ENCODE measurements around the gene WDR7.

WDR7 gene

GRCh38 chr18:56926734-56927133, 275.6 kb downstream of the WDR7 start:
- no peak overlapping the region for H3K4me3 ChIP-seq (ENCODE audit: low read length)

GRCh38 chr18:56927786-56928185, 276.6 kb downstream of the WDR7 start:
- H3K4me2 ChIP-seq (ENCODE audit: low read depth, low read length), result no peak overlapping the region

More at GRCh38 chr18:56926734-56927133, 275.6 kb downstream of the WDR7 start:
- Histone ChIP-seq H3K9me3 (replicated peaks; ENCODE audit: insufficient read depth, low read length) (no peaks in the 10 kb centered on the region), H3K9me2 (replicated peaks; ENCODE audit: insufficient read depth, low read length) (no peaks in the 10 kb centered on the region), H3K4me2 (ENCODE audit: low read depth, low read length) (no peak overlapping the region), H3K4me1 (ENCODE audit: low read length) (no peaks in the 10 kb centered on the region), H2AFZ (ENCODE audit: low read length) (no peak overlapping the region), H3K36me3 (replicated peaks; ENCODE audit: insufficient read depth, low read length) (no peaks in the 10 kb centered on the region), H3K27me3 (replicated peaks; ENCODE audit: insufficient read depth, low read length) (no peaks in the 10 kb centered on the region), H3F3A (ENCODE audit: insufficient read depth, low read length) (no peaks in the 10 kb centered on the region), H3K9ac (ENCODE audit: low read length) (no peak overlapping the region), H4K20me1 (ENCODE audit: insufficient read depth, low read length) (no peaks in the 10 kb centered on the region), H3K79me2 (ENCODE audit: low read length) (no peaks in the 10 kb centered on the region), H3K27ac (ENCODE audit: low read length) (no peak overlapping the region)
- DNase-seq, result no peak
- no peak for TF ChIP-seq EZH2 (optimal IDR thresholded peaks at IDR 0.05; ENCODE audit: low read depth, low read length)
- TF ChIP-seq, protein P1, sequence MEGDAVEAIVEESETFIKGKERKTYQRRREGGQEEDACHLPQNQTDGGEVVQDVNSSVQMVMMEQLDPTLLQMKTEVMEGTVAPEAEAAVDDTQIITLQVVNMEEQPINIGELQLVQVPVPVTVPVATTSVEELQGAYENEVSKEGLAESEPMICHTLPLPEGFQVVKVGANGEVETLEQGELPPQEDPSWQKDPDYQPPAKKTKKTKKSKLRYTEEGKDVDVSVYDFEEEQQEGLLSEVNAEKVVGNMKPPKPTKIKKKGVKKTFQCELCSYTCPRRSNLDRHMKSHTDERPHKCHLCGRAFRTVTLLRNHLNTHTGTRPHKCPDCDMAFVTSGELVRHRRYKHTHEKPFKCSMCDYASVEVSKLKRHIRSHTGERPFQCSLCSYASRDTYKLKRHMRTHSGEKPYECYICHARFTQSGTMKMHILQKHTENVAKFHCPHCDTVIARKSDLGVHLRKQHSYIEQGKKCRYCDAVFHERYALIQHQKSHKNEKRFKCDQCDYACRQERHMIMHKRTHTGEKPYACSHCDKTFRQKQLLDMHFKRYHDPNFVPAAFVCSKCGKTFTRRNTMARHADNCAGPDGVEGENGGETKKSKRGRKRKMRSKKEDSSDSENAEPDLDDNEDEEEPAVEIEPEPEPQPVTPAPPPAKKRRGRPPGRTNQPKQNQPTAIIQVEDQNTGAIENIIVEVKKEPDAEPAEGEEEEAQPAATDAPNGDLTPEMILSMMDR (IDR thresholded peaks at IDR 0.05; ENCODE audit: low read length), result no peak
- TF ChIP-seq EZH2phosphoT487 (IDR thresholded peaks at IDR 0.05; ENCODE audit: low read length), result no peak

GRCh38 chr18:56929886-56930285, 278.7 kb downstream of the WDR7 start:
- Histone ChIP-seq H3K9me2 (replicated peaks; ENCODE audit: insufficient read depth, low read length) (no peaks in the 10 kb centered on the region), H2AFZ (ENCODE audit: low read length) (no peak overlapping the region), H3K4me2 (ENCODE audit: low read depth, low read length) (no peak overlapping the region), H3K9ac (ENCODE audit: low read length) (no peak overlapping the region), H3K79me2 (ENCODE audit: low read length) (no peaks in the 10 kb centered on the region), H3K4me1 (ENCODE audit: low read length) (no peaks in the 10 kb centered on the region), H3K36me3 (replicated peaks; ENCODE audit: insufficient read depth, low read length) (no peaks in the 10 kb centered on the region), H3K27ac (ENCODE audit: low read length) (no peak overlapping the region), H3K4me3 (ENCODE audit: low read length) (no peak overlapping the region), H3K27me3 (replicated peaks; ENCODE audit: insufficient read depth, low read length) (no peaks in the 10 kb centered on the region), H3F3A (ENCODE audit: insufficient read depth, low read length) (no peaks in the 10 kb centered on the region), H3K9me3 (replicated peaks; ENCODE audit: insufficient read depth, low read length) (no peaks in the 10 kb centered on the region), H4K20me1 (ENCODE audit: insufficient read depth, low read length) (no peaks in the 10 kb centered on the region)
- TF ChIP-seq, protein P1 (IDR thresholded peaks at IDR 0.05; ENCODE audit: low read length), result no peak
- no peak for TF ChIP-seq EZH2phosphoT487 (IDR thresholded peaks at IDR 0.05; ENCODE audit: low read length)
- TF ChIP-seq EZH2 (optimal IDR thresholded peaks at IDR 0.05; ENCODE audit: low read depth, low read length), result no peak
- no peak for DNase-seq

More at GRCh38 chr18:56927786-56928185, 276.6 kb downstream of the WDR7 start:
- no peak overlapping the region for H2AFZ ChIP-seq (ENCODE audit: low read length)
- H3K4me1 ChIP-seq (ENCODE audit: low read length), result no peaks in the 10 kb centered on the region
- H3K4me3 ChIP-seq (ENCODE audit: low read length), result no peak overlapping the region
- no peaks in the 10 kb centered on the region for H3K9me2 ChIP-seq (replicated peaks; ENCODE audit: insufficient read depth, low read length)
- H4K20me1 ChIP-seq (ENCODE audit: insufficient read depth, low read length), result no peaks in the 10 kb centered on the region
- no peak overlapping the region for H3K27ac ChIP-seq (ENCODE audit: low read length)
- no peaks in the 10 kb centered on the region for H3F3A ChIP-seq (ENCODE audit: insufficient read depth, low read length)
- no peaks in the 10 kb centered on the region for H3K36me3 ChIP-seq (replicated peaks; ENCODE audit: insufficient read depth, low read length)
- no peak overlapping the region for H3K9ac ChIP-seq (ENCODE audit: low read length)
- no peak for DNase-seq
- H3K9me3 ChIP-seq (replicated peaks; ENCODE audit: insufficient read depth, low read length), result no peaks in the 10 kb centered on the region
- no peaks in the 10 kb centered on the region for H3K27me3 ChIP-seq (replicated peaks; ENCODE audit: insufficient read depth, low read length)
- H3K79me2 ChIP-seq (ENCODE audit: low read length), result no peaks in the 10 kb centered on the region
- no peak for TF ChIP-seq EZH2phosphoT487 (IDR thresholded peaks at IDR 0.05; ENCODE audit: low read length)

- Histone ChIP-seq H3K27me3 (replicated peaks; ENCODE audit: insufficient read depth, low read length) (no peaks in the 10 kb centered on the region), H3K9me3 (replicated peaks; ENCODE audit: insufficient read depth, low read length) (no peaks in the 10 kb centered on the region), H3K4me2 (ENCODE audit: low read depth, low read length) (no peak overlapping the region), H3K36me3 (replicated peaks; ENCODE audit: insufficient read depth, low read length) (no peaks in the 10 kb centered on the region), H3K9ac (ENCODE audit: low read length) (no peak overlapping the region), H3K4me1 (ENCODE audit: low read length) (no peaks in the 10 kb centered on the region), H3K27ac (ENCODE audit: low read length) (no peak overlapping the region), H3K79me2 (ENCODE audit: low read length) (no peaks in the 10 kb centered on the region), H4K20me1 (ENCODE audit: insufficient read depth, low read length) (no peaks in the 10 kb centered on the region), H3F3A (ENCODE audit: insufficient read depth, low read length) (no peaks in the 10 kb centered on the region), H3K4me3 (ENCODE audit: low read length) (no peak overlapping the region), H2AFZ (ENCODE audit: low read length) (no peak overlapping the region), H3K9me2 (replicated peaks; ENCODE audit: insufficient read depth, low read length) (no peaks in the 10 kb centered on the region)
- no peak for TF ChIP-seq EZH2phosphoT487 (IDR thresholded peaks at IDR 0.05; ENCODE audit: low read length)
- TF ChIP-seq, protein P1 (IDR thresholded peaks at IDR 0.05; ENCODE audit: low read length), result no peak
- TF ChIP-seq EZH2 (optimal IDR thresholded peaks at IDR 0.05; ENCODE audit: low read depth, low read length), result no peak
- DNase-seq, result no peak
Observed at GRCh38 chr18:56933472-56933871, 282.3 kb downstream of the WDR7 start.
